Epidermal melanocyte (primary cell): Measurements from ENCODE around the gene FMO3.

Experiments
- DNase-seq: peaks from one replicate; pipeline ENCODE4 v3.0.0; 2011; ENCODE audit warnings: low spot score; ENCODE audit not compliant: insufficient read length

The FMO3 gene

GRCh38 chr1:171158096-171158495 lies 67.4 kb downstream of the FMO3 start:
- no peak for DNase-seq

GRCh38 chr1:171158551-171158950 lies 67.8 kb downstream of the FMO3 start:
- DNase-seq, result no peak

DNA sequence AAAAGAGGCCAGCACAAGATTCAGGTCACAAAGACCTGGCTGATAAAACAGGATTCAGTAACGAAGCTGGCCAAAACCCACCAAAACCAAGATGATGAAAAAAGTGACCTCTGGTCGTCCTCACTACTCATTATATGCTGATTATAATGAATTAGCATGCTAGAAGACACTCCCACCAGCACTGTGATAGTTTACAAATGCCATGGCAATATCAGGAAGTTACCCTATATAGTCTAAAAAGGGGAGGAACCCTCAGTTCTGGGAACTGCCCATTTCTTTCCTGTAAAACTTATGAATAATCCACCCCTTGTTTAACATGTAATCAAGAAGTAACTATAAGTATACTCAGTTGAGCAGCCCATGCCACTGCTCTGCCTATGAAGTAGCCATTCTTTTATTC lies 68.4 kb downstream of the FMO3 start:
- DNase-seq, result no peak

DNA sequence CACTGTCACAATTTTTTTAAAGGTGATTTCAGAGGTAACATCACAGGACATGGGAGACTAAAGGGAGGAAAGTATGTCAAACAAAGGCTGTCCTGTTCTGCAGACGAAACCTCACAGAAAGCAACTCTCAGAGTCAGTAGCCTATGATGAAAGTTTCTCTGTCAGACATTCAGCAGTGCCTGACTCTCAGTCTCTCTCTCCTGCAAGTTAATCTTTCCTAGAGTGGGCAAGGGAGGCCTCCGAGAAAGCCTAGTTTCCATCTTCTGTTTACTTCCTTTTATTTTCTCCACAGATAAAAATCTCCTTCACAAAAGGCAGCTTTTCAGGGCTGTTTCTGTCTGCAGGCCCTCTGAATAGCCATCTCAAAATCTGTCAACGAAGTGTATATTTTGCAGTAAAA lies 69.5 kb downstream of the FMO3 start:
- DNase-seq, result no peak

DNA sequence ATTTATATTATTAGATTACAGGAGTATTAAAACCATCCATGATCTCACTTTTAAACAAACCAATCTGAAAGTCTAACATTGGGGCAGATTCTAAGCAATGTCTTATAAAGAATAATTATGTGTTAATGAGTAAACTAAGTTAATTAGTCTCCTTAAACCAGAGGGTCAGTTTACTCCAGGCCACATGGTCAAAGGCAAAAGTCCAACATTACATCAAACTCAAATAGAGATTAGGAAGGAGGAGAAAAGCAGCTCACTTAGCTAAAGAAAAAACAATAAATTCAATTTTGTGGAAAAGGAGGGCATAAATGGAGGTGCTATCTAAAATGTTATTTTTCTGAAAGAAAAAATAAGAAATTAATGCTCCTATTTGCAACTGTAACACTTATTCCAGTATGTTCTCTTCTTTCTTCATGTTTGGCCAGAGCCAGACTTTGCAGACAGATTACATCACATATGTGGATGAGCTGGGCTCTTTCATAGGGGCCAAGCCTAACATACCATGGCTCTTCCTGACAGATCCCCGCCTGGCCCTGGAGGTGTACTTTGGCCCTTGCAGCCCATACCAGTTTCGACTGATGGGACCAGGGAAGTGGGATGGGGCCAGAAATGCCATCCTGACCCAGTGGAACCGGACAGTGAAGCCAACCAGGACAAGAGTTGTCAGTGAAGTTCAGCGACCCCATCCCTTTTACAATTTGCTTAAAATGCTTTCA lies 70.1 kb downstream of the FMO3 start:
- DNase-seq, result no peak

- DNase-seq, result no peak
These were observed 70.7 kb downstream of the FMO3 start for GRCh38 chr1:171161431-171161830.

- no peak for DNase-seq
These were observed 75.7 kb downstream of the FMO3 start for GRCh38 chr1:171166361-171166760.
